GM12878 (cell line): ENCODE measurements around the gene CLEC20A.

ENCODE experiments used
- CTCF ChIP-seq, 3 experiments: IDR thresholded peaks in 2 of 3; conservative IDR thresholded peaks in 1 of 3; 2 replicates each; pipeline ENCODE4 v1.5.1; 2011; ENCODE audit warnings: low read depth in 3 of 3, low read length in 3 of 3, mild to moderate bottlenecking in 3 of 3, control low read depth in 2 of 3, moderate library complexity in 2 of 3, inconsistent platforms in 1 of 3, mixed read lengths in 1 of 3; ENCODE audit not compliant: control insufficient read depth in 2 of 3, insufficient read depth in 1 of 3; ENCODE audit errors: extremely low read depth in 1 of 3
- CUX1 ChIP-seq: IDR thresholded peaks from 2 replicates; pipeline ENCODE4 v1.6.1; 2012; ENCODE audit warnings: improper control_type of control experiment, low read depth, low read length; ENCODE audit not compliant: insufficient replicate concordance
- EGR1 ChIP-seq, 2 experiments: IDR thresholded peaks; 1 replicate in 1 of 2; 2 replicates in 1 of 2; pipeline ENCODE4 v1.6.1; 2011 to 2012; ENCODE audit warnings: low read depth in 2 of 2, low read length in 2 of 2, borderline replicate concordance in 1 of 2, mild to moderate bottlenecking in 1 of 2, moderate library complexity in 1 of 2
- EP300 ChIP-seq, 2 experiments: fragments of 150-350 bp in 1 of 2; IDR thresholded peaks; 2 replicates each; pipeline ENCODE4 v1.6.1; 2011 to 2012; ENCODE audit warnings: low read depth in 2 of 2, low read length in 2 of 2, borderline replicate concordance in 1 of 2, improper control_type of control experiment in 1 of 2, inconsistent platforms in 1 of 2; ENCODE audit not compliant: control insufficient read depth in 1 of 2
- IRF3 ChIP-seq: fragments of 450-650 bp; IDR thresholded peaks from 2 replicates; pipeline ENCODE4 v1.6.1; 2014; ENCODE audit warnings: mild to moderate bottlenecking
- KDM1A ChIP-seq: fragments of 200-600 bp; sonication (generic); IDR thresholded peaks from 2 replicates; pipeline ENCODE4 v1.6.1; 2016; ENCODE audit warnings: borderline replicate concordance
- LARP7 ChIP-seq: fragments of 450-650 bp; IDR thresholded peaks from 2 replicates; pipeline ENCODE4 v1.6.1; 2017; ENCODE audit warnings: mild to moderate bottlenecking
- MAX ChIP-seq: IDR thresholded peaks from 2 replicates; pipeline ENCODE4 v1.6.1; 2012; ENCODE audit warnings: low read depth, low read length, improper control_type of control experiment
- REST ChIP-seq: IDR thresholded peaks from 2 replicates; pipeline ENCODE4 v1.6.1; 2012; ENCODE audit warnings: mild to moderate bottlenecking, low read depth, low read length
- RFX5 ChIP-seq: IDR thresholded peaks from 2 replicates; pipeline ENCODE4 v1.6.1; 2011; ENCODE audit warnings: low read depth, low read length, improper control_type of control experiment
- SIN3A ChIP-seq: IDR thresholded peaks from 2 replicates; pipeline ENCODE4 v1.6.1; 2012; ENCODE audit warnings: low read depth, low read length, improper control_type of control experiment
- TBL1XR1 ChIP-seq: IDR thresholded peaks from 2 replicates; pipeline ENCODE4 v1.6.1; 2012; ENCODE audit warnings: low read depth, low read length, improper control_type of control experiment
- YY1 ChIP-seq: IDR thresholded peaks from 2 replicates; pipeline ENCODE4 v1.6.1; 2011; ENCODE audit warnings: low read depth, mild to moderate bottlenecking, low read length

- TF ChIP-seq KDM1A (no peak), RFX5 (no peak), REST (no peak), YY1 (no peak), CUX1 (no peak), IRF3 (no peak), CTCF (IDR thresholded peaks at IDR 0.05 in 2 of 3, conservative IDR thresholded peaks at IDR 0.05 in 1 of 3; ENCODE audit: control insufficient read depth in 2 of 3, extremely low read depth in 1 of 3, insufficient read depth in 1 of 3, low read depth in 3 of 3, low read length in 3 of 3) (no peak), LARP7 (no peak), MAX (no peak), TBL1XR1 (no peak), EGR1 (IDR thresholded peaks at IDR 0.05; ENCODE audit: borderline replicate concordance in 1 of 2, low read depth in 2 of 2, low read length in 2 of 2) (no peak), EP300 (IDR thresholded peaks at IDR 0.05; ENCODE audit: borderline replicate concordance in 1 of 2, control insufficient read depth in 1 of 2, low read depth in 2 of 2, low read length in 2 of 2) (no peak), SIN3A (no peak)
Measured at GRCh38 chr1:178502330-178502714, 5.6 kb upstream of the CLEC20A start.
